ENCODE measurements around the gene AQP11. TPM values are rescaled to one million over a fixed set of nuclear protein-coding genes. Genes with fewer than 3 reads are reported as not detected.

AQP11 gene
- total RNA-seq, 1 experiment from 2014 or later = 0.20 TPM

DNA sequence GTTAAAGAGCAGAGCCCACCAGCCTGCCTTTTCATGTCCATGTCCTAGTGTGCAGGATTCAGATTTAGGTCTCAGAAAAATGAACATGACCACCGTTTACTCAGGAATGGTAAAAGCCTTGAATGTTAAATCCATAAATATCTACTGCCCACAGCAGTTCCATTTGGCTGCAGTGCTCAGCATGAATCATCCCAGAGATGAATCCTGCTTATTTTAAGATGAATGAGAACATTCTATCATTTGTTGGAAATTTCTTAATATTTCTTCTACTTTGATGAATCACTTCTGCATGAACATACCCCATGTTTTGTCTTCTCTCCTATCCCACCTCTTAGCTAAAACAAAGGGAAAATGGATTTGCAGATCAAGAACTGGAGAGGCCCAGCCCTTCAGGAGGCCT lies 47.5 kb upstream of the AQP11 start:
- ChIA-PET POLR2A (no interaction called here), RAD21 (ENCODE audit: low non-redundant PET in 1 of 2, low total read pairs in 2 of 2, uncharacterized antibody in 2 of 2, unreplicated experiment in 2 of 2) (interaction anchor here in 1 of 2 experiments (0.7 kb wide), 1 partner anchor 505 kb away, joined by 4 read pairs; no protein-coding TSS in a partner anchor), CTCF (no interaction called here)
- H3K9ac ChIP-seq (ENCODE audit: low read length) = no peak overlapping the region
- DNase-seq (ENCODE audit: low read depth, low spot score) (no peak), ATAC-seq (no peak)
- no peaks in the 10 kb centered on the region for H3K9me2 ChIP-seq (ENCODE audit: insufficient read depth)
- TF ChIP-seq, protein P1, sequence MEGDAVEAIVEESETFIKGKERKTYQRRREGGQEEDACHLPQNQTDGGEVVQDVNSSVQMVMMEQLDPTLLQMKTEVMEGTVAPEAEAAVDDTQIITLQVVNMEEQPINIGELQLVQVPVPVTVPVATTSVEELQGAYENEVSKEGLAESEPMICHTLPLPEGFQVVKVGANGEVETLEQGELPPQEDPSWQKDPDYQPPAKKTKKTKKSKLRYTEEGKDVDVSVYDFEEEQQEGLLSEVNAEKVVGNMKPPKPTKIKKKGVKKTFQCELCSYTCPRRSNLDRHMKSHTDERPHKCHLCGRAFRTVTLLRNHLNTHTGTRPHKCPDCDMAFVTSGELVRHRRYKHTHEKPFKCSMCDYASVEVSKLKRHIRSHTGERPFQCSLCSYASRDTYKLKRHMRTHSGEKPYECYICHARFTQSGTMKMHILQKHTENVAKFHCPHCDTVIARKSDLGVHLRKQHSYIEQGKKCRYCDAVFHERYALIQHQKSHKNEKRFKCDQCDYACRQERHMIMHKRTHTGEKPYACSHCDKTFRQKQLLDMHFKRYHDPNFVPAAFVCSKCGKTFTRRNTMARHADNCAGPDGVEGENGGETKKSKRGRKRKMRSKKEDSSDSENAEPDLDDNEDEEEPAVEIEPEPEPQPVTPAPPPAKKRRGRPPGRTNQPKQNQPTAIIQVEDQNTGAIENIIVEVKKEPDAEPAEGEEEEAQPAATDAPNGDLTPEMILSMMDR (IDR thresholded peaks at IDR 0.05 in 2 of 3, conservative IDR thresholded peaks at IDR 0.05 in 1 of 3; ENCODE audit: borderline replicate concordance in 1 of 3, insufficient read depth in 1 of 3, low read depth in 2 of 3, low read length in 2 of 3) = no peak
- no peak for TF ChIP-seq EGR1 (IDR thresholded peaks at IDR 0.05; ENCODE audit: low read depth)
- TF ChIP-seq CBX3 (IDR thresholded peaks at IDR 0.05; ENCODE audit: low read depth) = no peak
- TF ChIP-seq, protein P2, sequence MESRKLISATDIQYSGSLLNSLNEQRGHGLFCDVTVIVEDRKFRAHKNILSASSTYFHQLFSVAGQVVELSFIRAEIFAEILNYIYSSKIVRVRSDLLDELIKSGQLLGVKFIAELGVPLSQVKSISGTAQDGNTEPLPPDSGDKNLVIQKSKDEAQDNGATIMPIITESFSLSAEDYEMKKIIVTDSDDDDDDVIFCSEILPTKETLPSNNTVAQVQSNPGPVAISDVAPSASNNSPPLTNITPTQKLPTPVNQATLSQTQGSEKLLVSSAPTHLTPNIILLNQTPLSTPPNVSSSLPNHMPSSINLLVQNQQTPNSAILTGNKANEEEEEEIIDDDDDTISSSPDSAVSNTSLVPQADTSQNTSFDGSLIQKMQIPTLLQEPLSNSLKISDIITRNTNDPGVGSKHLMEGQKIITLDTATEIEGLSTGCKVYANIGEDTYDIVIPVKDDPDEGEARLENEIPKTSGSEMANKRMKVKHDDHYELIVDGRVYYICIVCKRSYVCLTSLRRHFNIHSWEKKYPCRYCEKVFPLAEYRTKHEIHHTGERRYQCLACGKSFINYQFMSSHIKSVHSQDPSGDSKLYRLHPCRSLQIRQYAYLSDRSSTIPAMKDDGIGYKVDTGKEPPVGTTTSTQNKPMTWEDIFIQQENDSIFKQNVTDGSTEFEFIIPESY (IDR thresholded peaks at IDR 0.05; ENCODE audit: extremely low read depth, insufficient replicate concordance, low read length) = no peak
- no peak for TF ChIP-seq ZNF274 (IDR thresholded peaks at IDR 0.05; ENCODE audit: low read depth, low read length)
- no peak for TF ChIP-seq SRF (IDR thresholded peaks at IDR 0.05; ENCODE audit: low read depth)
- no peak for TF ChIP-seq SP1 (IDR thresholded peaks at IDR 0.05; ENCODE audit: low read depth)
- no peak for TF ChIP-seq SIN3A (IDR thresholded peaks at IDR 0.05; ENCODE audit: low read depth)
- TF ChIP-seq FOSL1 (IDR thresholded peaks at IDR 0.05; ENCODE audit: low read depth) = no peak
- TF ChIP-seq, protein P3, sequence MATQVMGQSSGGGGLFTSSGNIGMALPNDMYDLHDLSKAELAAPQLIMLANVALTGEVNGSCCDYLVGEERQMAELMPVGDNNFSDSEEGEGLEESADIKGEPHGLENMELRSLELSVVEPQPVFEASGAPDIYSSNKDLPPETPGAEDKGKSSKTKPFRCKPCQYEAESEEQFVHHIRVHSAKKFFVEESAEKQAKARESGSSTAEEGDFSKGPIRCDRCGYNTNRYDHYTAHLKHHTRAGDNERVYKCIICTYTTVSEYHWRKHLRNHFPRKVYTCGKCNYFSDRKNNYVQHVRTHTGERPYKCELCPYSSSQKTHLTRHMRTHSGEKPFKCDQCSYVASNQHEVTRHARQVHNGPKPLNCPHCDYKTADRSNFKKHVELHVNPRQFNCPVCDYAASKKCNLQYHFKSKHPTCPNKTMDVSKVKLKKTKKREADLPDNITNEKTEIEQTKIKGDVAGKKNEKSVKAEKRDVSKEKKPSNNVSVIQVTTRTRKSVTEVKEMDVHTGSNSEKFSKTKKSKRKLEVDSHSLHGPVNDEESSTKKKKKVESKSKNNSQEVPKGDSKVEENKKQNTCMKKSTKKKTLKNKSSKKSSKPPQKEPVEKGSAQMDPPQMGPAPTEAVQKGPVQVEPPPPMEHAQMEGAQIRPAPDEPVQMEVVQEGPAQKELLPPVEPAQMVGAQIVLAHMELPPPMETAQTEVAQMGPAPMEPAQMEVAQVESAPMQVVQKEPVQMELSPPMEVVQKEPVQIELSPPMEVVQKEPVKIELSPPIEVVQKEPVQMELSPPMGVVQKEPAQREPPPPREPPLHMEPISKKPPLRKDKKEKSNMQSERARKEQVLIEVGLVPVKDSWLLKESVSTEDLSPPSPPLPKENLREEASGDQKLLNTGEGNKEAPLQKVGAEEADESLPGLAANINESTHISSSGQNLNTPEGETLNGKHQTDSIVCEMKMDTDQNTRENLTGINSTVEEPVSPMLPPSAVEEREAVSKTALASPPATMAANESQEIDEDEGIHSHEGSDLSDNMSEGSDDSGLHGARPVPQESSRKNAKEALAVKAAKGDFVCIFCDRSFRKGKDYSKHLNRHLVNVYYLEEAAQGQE (IDR thresholded peaks at IDR 0.05; ENCODE audit: low read depth) = no peak
- no peak for TF ChIP-seq POLR2A (IDR thresholded peaks at IDR 0.05; ENCODE audit: borderline replicate concordance, extremely low read depth, insufficient read depth, insufficient read length)
- TF ChIP-seq, protein P4, sequence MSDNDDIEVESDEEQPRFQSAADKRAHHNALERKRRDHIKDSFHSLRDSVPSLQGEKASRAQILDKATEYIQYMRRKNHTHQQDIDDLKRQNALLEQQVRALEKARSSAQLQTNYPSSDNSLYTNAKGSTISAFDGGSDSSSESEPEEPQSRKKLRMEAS (IDR thresholded peaks at IDR 0.05) = no peak
- no peak overlapping the region for H3K4me2 ChIP-seq (ENCODE audit: low read length)
- no peaks in the 10 kb centered on the region for H4K20me1 ChIP-seq (ENCODE audit: insufficient read depth)
- no peak overlapping the region for H3K4me3 ChIP-seq (replicated peaks in 1 of 2; ENCODE audit: low read depth in 1 of 2, low read length in 2 of 2)
- BruUV-seq (replicated peaks) = no TSS peak
- no peak overlapping the region for H3K27ac ChIP-seq (ENCODE audit: low read depth, low read length)
- H3K27me3 ChIP-seq (ENCODE audit: insufficient read depth, low read length) = no peaks in the 10 kb centered on the region
- H3K36me3 ChIP-seq (ENCODE audit: control insufficient read depth in 1 of 2, insufficient read depth in 2 of 2, low read length in 2 of 2) = no peaks in the 10 kb centered on the region
- intact Hi-C loops (cut with micrococcal nuclease) = no loop called here
- no peaks in the 10 kb centered on the region for H3K9me3 ChIP-seq (ENCODE audit: control insufficient read depth in 1 of 2, insufficient read depth in 1 of 2, low read depth in 1 of 2, low read length in 2 of 2)
- no peaks in the 10 kb centered on the region for H3K79me2 ChIP-seq (ENCODE audit: insufficient read depth, low read length)
- no peak overlapping the region for H2AFZ ChIP-seq (ENCODE audit: low read depth, low read length, poor library complexity, severe bottlenecking)
- no peaks in the 10 kb centered on the region for H3K4me1 ChIP-seq (ENCODE audit: control insufficient read depth in 1 of 2, insufficient read depth in 2 of 2, low read length in 2 of 2)
